HG02852 (cell line): ENCODE data around the gene GGTA1.
"Not testable (repeated sequence)": the region's sequence is repeated elsewhere in the genome, so short reads cannot be mapped to it uniquely, and the experiment has no call there.

Source experiments
- ATAC-seq: cut with Tn5 transposase; IDR thresholded peaks from one replicate; pipeline ENCODE4 v1.9.1; 2021; ENCODE audit warnings: mild to moderate bottlenecking, moderate library complexity; ENCODE audit not compliant: unreplicated experiment

Gene GGTA1

GRCh38 chr9:121463026-121463807 is 36.4 kb downstream of the GGTA1 start:
- no peak for ATAC-seq

- ATAC-seq, result no peak
These were observed 40.1 kb downstream of the GGTA1 start for GRCh38 chr9:121459513-121459912.

GRCh38 chr9:121458449-121458848 is 41.2 kb downstream of the GGTA1 start:
- ATAC-seq, result not testable (repeated sequence)

- ATAC-seq, result no peak
These were observed 44.0 kb downstream of the GGTA1 start for GRCh38 chr9:121455527-121456239.

- ATAC-seq, result no peak
These were observed 44.7 kb downstream of the GGTA1 start for GRCh38 chr9:121454972-121455371.

GRCh38 chr9:121453232-121453892 is 46.3 kb downstream of the GGTA1 start:
- no peak for ATAC-seq

GRCh38 chr9:121452085-121452484 is 47.6 kb downstream of the GGTA1 start:
- no peak for ATAC-seq

GRCh38 chr9:121451586-121451985 is 48.1 kb downstream of the GGTA1 start:
- no peak for ATAC-seq

GRCh38 chr9:121450241-121450640 is 49.4 kb downstream of the GGTA1 start:
- ATAC-seq, result no peak

GRCh38 chr9:121449786-121450185 is 49.9 kb downstream of the GGTA1 start:
- ATAC-seq, result no peak

- ATAC-seq, result no peak
These were observed 52.3 kb downstream of the GGTA1 start for GRCh38 chr9:121447321-121447834.

- no peak for ATAC-seq
These were observed 53.7 kb downstream of the GGTA1 start for GRCh38 chr9:121445986-121446385.

- no peak for ATAC-seq
These were observed 55.7 kb downstream of the GGTA1 start for GRCh38 chr9:121443981-121444380.

GRCh38 chr9:121441165-121441564 is 58.5 kb downstream of the GGTA1 start:
- no peak for ATAC-seq

GRCh38 chr9:121439711-121440664 is 59.7 kb downstream of the GGTA1 start:
- ATAC-seq, result no peak

GRCh38 chr9:121439016-121439415 is 60.6 kb downstream of the GGTA1 start:
- no peak for ATAC-seq

GRCh38 chr9:121437891-121438290 is 61.8 kb downstream of the GGTA1 start:
- no peak for ATAC-seq

- ATAC-seq, result not testable (repeated sequence)
These were observed 62.6 kb downstream of the GGTA1 start for GRCh38 chr9:121437046-121437445.

GRCh38 chr9:121434969-121435368 is 64.7 kb downstream of the GGTA1 start:
- ATAC-seq, result no peak

GRCh38 chr9:121427899-121428298 is 71.7 kb downstream of the GGTA1 start:
- ATAC-seq, result no peak
